ENCODE data around the gene ANK2.
"Not testable (repeated sequence)": the region's sequence is repeated elsewhere in the genome, so short reads cannot be mapped to it uniquely, and the experiment has no call there.

ANK2 gene

GRCh38 chr4:113153529-113154101 is 104.2 kb downstream of the ANK2 start:
- DNase-seq (ENCODE audit: low spot score) = no peak

- no peak for DNase-seq (ENCODE audit: low spot score)
Observed at GRCh38 chr4:113154281-113154680, 104.8 kb downstream of the ANK2 start.

- DNase-seq (ENCODE audit: low spot score) = no peak
Observed at GRCh38 chr4:113157086-113157857, 107.8 kb downstream of the ANK2 start.

- no peak for DNase-seq (ENCODE audit: low spot score)
Observed at GRCh38 chr4:113159942-113160545, 110.6 kb downstream of the ANK2 start.

- DNase-seq (ENCODE audit: low spot score) = no peak
Observed at GRCh38 chr4:113160548-113160947, 111.1 kb downstream of the ANK2 start.

- no peak for DNase-seq (ENCODE audit: low spot score)
Observed at GRCh38 chr4:113162089-113162488, 112.6 kb downstream of the ANK2 start.

GRCh38 chr4:113169368-113169767 is 119.9 kb downstream of the ANK2 start:
- no peak for DNase-seq (ENCODE audit: low spot score)

GRCh38 chr4:113170115-113170804 is 120.8 kb downstream of the ANK2 start:
- DNase-seq (ENCODE audit: low spot score) = no peak

GRCh38 chr4:113170805-113171468 is 121.5 kb downstream of the ANK2 start:
- DNase-seq (ENCODE audit: low spot score) = no peak

GRCh38 chr4:113173126-113173792 is 123.8 kb downstream of the ANK2 start:
- no peak for DNase-seq (ENCODE audit: low spot score)

GRCh38 chr4:113173793-113174264 is 124.4 kb downstream of the ANK2 start:
- DNase-seq (ENCODE audit: low spot score) = no peak

- DNase-seq (ENCODE audit: low spot score) = no peak
Observed at GRCh38 chr4:113179091-113179490, 129.6 kb downstream of the ANK2 start.

- DNase-seq (ENCODE audit: low spot score) = peak; percentile 32
Observed at GRCh38 chr4:113179996-113180395, 130.5 kb downstream of the ANK2 start.

- DNase-seq (ENCODE audit: low spot score) = no peak
Observed at GRCh38 chr4:113181289-113182007, 132.0 kb downstream of the ANK2 start.

GRCh38 chr4:113183032-113183605 is 133.7 kb downstream of the ANK2 start:
- no peak for DNase-seq (ENCODE audit: low spot score)

- not testable (repeated sequence) for DNase-seq (ENCODE audit: low spot score)
Observed at GRCh38 chr4:113186220-113186619, 136.8 kb downstream of the ANK2 start.

- no peak for DNase-seq (ENCODE audit: low spot score)
Observed at GRCh38 chr4:113186913-113187312, 137.5 kb downstream of the ANK2 start.

GRCh38 chr4:113187358-113187757 is 137.9 kb downstream of the ANK2 start:
- no peak for DNase-seq (ENCODE audit: low spot score)

GRCh38 chr4:113189546-113189945 is 140.1 kb downstream of the ANK2 start:
- no peak for DNase-seq (ENCODE audit: low spot score)

GRCh38 chr4:113209153-113209552 is 159.7 kb downstream of the ANK2 start:
- no peak for DNase-seq (ENCODE audit: low spot score)
